WTC11 (cell line): Measurements from ENCODE around the gene PSMG1.

ENCODE experiments used
- ATF1 ChIP-seq: sonication (generic); formaldehyde crosslinking; IDR thresholded peaks from 2 replicates; pipeline ENCODE4 v1.8.1; 2023; ENCODE audit warnings: mild to moderate bottlenecking, moderate library complexity, missing genetic modification reagents
- CREB1 ChIP-seq: sonication (generic); formaldehyde crosslinking; IDR thresholded peaks from 2 replicates; pipeline ENCODE4 v1.8.0; 2023; ENCODE audit warnings: mild to moderate bottlenecking, missing genetic modification reagents
- CTCF ChIP-seq: fragments of 200-600 bp; IDR thresholded peaks from 2 replicates; pipeline ENCODE4 v1.8.0; 2022; ENCODE audit warnings: antibody characterized with exemption
- NFE2L1 ChIP-seq: sonication (generic); formaldehyde crosslinking; IDR thresholded peaks from 2 replicates; pipeline ENCODE4 v1.8.1; 2023; ENCODE audit warnings: missing genetic modification reagents
- TEAD4 ChIP-seq: sonication (generic); formaldehyde crosslinking; IDR thresholded peaks from 2 replicates; pipeline ENCODE4 v1.8.0; 2022; ENCODE audit warnings: mild to moderate bottlenecking, missing genetic modification reagents

DNA sequence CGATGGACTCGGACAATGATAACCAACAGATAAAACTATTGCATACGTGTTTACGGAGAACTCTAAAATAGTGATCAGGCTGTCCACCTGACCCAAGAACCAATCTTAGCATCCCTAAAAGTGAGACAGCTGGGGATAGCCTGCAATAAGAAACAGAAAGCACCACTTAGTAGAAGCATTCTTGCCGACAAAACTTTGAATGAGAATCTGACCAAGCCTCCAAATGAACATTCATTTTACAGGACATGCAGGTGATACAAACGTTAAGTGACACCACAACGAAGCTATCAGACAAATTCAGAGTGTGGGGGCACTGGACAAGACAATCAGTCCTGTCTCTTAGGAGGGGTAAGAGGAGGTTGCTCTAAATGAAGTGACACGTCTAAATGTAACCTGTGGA lies 1.2 kb downstream of the PSMG1 start:
- TF ChIP-seq CTCF (no peak), CREB1 (CRISPR knock-in tag) (no peak), NFE2L1 (no peak), TEAD4 (CRISPR knock-in tag) (no peak), ATF1 (CRISPR knock-in tag) (no peak)
